ENCODE data around the gene B3GAT3.
"Not testable (repeated sequence)": the region's sequence is repeated elsewhere in the genome, so short reads cannot be mapped to it uniquely, and the experiment has no call there.

Gene B3GAT3

GRCh38 chr11:62645671-62645945, 23.8 kb upstream of the B3GAT3 start:
- DNase-seq, result no peak

GRCh38 chr11:62644220-62644619, 22.4 kb upstream of the B3GAT3 start:
- DNase-seq, result no peak

GRCh38 chr11:62632492-62632891, 10.7 kb upstream of the B3GAT3 start:
- DNase-seq, result no peak

- no peak for DNase-seq
Measured at GRCh38 chr11:62627713-62628112, 5.9 kb upstream of the B3GAT3 start.

- no peak for DNase-seq
Measured at GRCh38 chr11:62622476-62623089, 797 bp upstream of the B3GAT3 start.

- no peak for DNase-seq
Measured at GRCh38 chr11:62621027-62621566, 689 bp downstream of the B3GAT3 start.

- DNase-seq, result not testable (repeated sequence)
Measured at GRCh38 chr11:62616957-62617356, 4.8 kb downstream of the B3GAT3 start.

GRCh38 chr11:62615521-62615920, 6.3 kb downstream of the B3GAT3 start:
- no peak for DNase-seq

GRCh38 chr11:62614275-62614674, 7.5 kb downstream of the B3GAT3 start:
- no peak for DNase-seq

- no peak for DNase-seq
Measured at GRCh38 chr11:62613291-62613778, 8.5 kb downstream of the B3GAT3 start.

GRCh38 chr11:62612366-62613290, 9.2 kb downstream of the B3GAT3 start, which contains the start of the genes EML3 and ROM1:
TSS of gene EML3 (minus strand) at chr11:62612775. CDS start at chr11:62612457, 318 bp downstream.
TSS of gene ROM1 (plus strand) at chr11:62613257. CDS start at chr11:62613282, 25 bp downstream.
- DNase-seq, result peak; percentile 56

GRCh38 chr11:62611705-62612365, 10.0 kb downstream of the B3GAT3 start:
- no peak for DNase-seq

GRCh38 chr11:62610814-62611704, 10.7 kb downstream of the B3GAT3 start:
- no peak for DNase-seq

GRCh38 chr11:62610403-62610802, 11.4 kb downstream of the B3GAT3 start:
- no peak for DNase-seq

- no peak for DNase-seq
Measured at GRCh38 chr11:62608776-62609175, 13.0 kb downstream of the B3GAT3 start.

GRCh38 chr11:62607714-62608113, 14.1 kb downstream of the B3GAT3 start:
- DNase-seq, result no peak

GRCh38 chr11:62605902-62606301, 15.9 kb downstream of the B3GAT3 start:
- DNase-seq, result no peak

- no peak for DNase-seq
Measured at GRCh38 chr11:62605467-62605866, 16.3 kb downstream of the B3GAT3 start.

GRCh38 chr11:62604460-62605120, 17.2 kb downstream of the B3GAT3 start:
- DNase-seq, result no peak

- DNase-seq, result no peak
Measured at GRCh38 chr11:62603776-62604299, 17.9 kb downstream of the B3GAT3 start.

GRCh38 chr11:62603072-62603408, 18.7 kb downstream of the B3GAT3 start:
- no peak for DNase-seq

Measured in NCI-H1694 (cell line).